HEK293 (cell line): ENCODE measurements around the gene PRR16.

Source experiments
- CTCF ChIA-PET: fragments of 350-600 bp; formaldehyde crosslinking; extraction: SDS; loops from one replicate; lab custom pipeline; 2021; ENCODE audit warnings: antibody characterized with exemption; lab: Yijun Ruan, JAX
- POLR2A ChIA-PET: fragments of 300-600 bp; formaldehyde crosslinking; extraction: SDS; loops from one replicate; lab custom pipeline; 2020; ENCODE audit warnings: antibody characterized with exemption, inconsistent platforms; lab: Yijun Ruan, JAX
- H3K27ac ChIP-seq: fragments of 200-500 bp; sonication (Bioruptor generic); 2 replicates; pipeline ENCODE4 v1.5.1; 2014; ENCODE audit warnings: low read depth, low read length, control low read depth, inconsistent platforms; ENCODE audit errors: extremely low read depth
- H3K36me3 ChIP-seq, 2 experiments: fragments of 200-500 bp in 1 of 2; sonication (Bioruptor generic) in 1 of 2; 1 replicate in 1 of 2; 2 replicates in 1 of 2; pipeline ENCODE4 v1.5.1; 2014 to 2017; ENCODE audit warnings: inconsistent platforms in 2 of 2, low read length in 2 of 2; ENCODE audit not compliant: control insufficient read depth in 2 of 2, insufficient read depth in 1 of 2
- H3K4me1 ChIP-seq: fragments of 200-500 bp; sonication (Bioruptor generic); 2 replicates; pipeline ENCODE4 v1.5.1; 2014; ENCODE audit warnings: mild to moderate bottlenecking, low read length, inconsistent platforms; ENCODE audit not compliant: control insufficient read depth, insufficient read depth
- H3K4me3 ChIP-seq: 2 replicates; pipeline ENCODE4 v1.5.1; 2011; ENCODE audit warnings: low read depth, mild to moderate bottlenecking, control low read depth, low read length, moderate library complexity
- H3K9me3 ChIP-seq: fragments of 200-500 bp; sonication (Bioruptor generic); 2 replicates; pipeline ENCODE4 v1.5.1; 2014; ENCODE audit warnings: low read depth, low read length, inconsistent platforms; ENCODE audit not compliant: control insufficient read depth, insufficient read depth
- AEBP2 ChIP-seq: fragments of 450-650 bp; formaldehyde crosslinking; IDR thresholded peaks from 2 replicates; pipeline ENCODE4 v1.5.1; 2016; ENCODE audit warnings: missing biosample characterization, missing genetic modification characterization, borderline replicate concordance
- BCL11A ChIP-seq: fragments of 450-650 bp; formaldehyde crosslinking; IDR thresholded peaks from 2 replicates; pipeline ENCODE4 v1.5.1; 2016; ENCODE audit warnings: low read depth, missing biosample characterization, missing genetic modification characterization
- GFI1B ChIP-seq: fragments of 450-650 bp; formaldehyde crosslinking; IDR thresholded peaks from 2 replicates; pipeline ENCODE4 v1.5.1; 2016; ENCODE audit warnings: missing biosample characterization, missing genetic modification characterization
- GLI4 ChIP-seq: fragments of 450-650 bp; formaldehyde crosslinking; IDR thresholded peaks from 2 replicates; pipeline ENCODE4 v1.5.1; 2016; ENCODE audit warnings: missing biosample characterization, missing genetic modification characterization
- HOXA7 ChIP-seq: sonication (generic); formaldehyde crosslinking; IDR thresholded peaks from 2 replicates; pipeline ENCODE4 v1.8.1; 2022; ENCODE audit warnings: missing genetic modification reagents, borderline replicate concordance
- IKZF3 ChIP-seq: fragments of 450-650 bp; IDR thresholded peaks from 2 replicates; pipeline ENCODE4 v1.5.0; 2018; ENCODE audit warnings: missing biosample characterization, mild to moderate bottlenecking, missing genetic modification characterization, moderate library complexity
- KLF16 ChIP-seq: fragments of 450-650 bp; formaldehyde crosslinking; IDR thresholded peaks from 2 replicates; pipeline ENCODE4 v1.5.1; 2017; ENCODE audit warnings: missing biosample characterization, missing genetic modification characterization
- KLF7 ChIP-seq: fragments of 450-650 bp; formaldehyde crosslinking; IDR thresholded peaks from 2 replicates; pipeline ENCODE4 v1.5.1; 2016; ENCODE audit warnings: missing biosample characterization, missing genetic modification characterization, borderline replicate concordance
- MEIS1 ChIP-seq: sonication (generic); formaldehyde crosslinking; IDR thresholded peaks from 2 replicates; pipeline ENCODE4 v1.8.1; 2022; ENCODE audit warnings: missing genetic modification reagents, mild to moderate bottlenecking, borderline replicate concordance
- MZF1 ChIP-seq: fragments of 450-650 bp; formaldehyde crosslinking; IDR thresholded peaks from 2 replicates; pipeline ENCODE4 v1.5.1; 2017; ENCODE audit warnings: missing biosample characterization, missing genetic modification characterization, borderline replicate concordance
- OSR2 ChIP-seq: fragments of 450-650 bp; formaldehyde crosslinking; IDR thresholded peaks from 2 replicates; pipeline ENCODE4 v1.5.1; 2016; ENCODE audit warnings: missing biosample characterization, missing genetic modification characterization
- PRDM6 ChIP-seq: fragments of 450-650 bp; formaldehyde crosslinking; IDR thresholded peaks from 2 replicates; pipeline ENCODE4 v1.5.1; 2017; ENCODE audit warnings: missing biosample characterization, missing genetic modification characterization
- RBAK ChIP-seq: fragments of 450-650 bp; formaldehyde crosslinking; IDR thresholded peaks from 2 replicates; pipeline ENCODE4 v1.5.1; 2016; ENCODE audit warnings: missing biosample characterization, missing genetic modification characterization
- REPIN1 ChIP-seq: fragments of 450-650 bp; formaldehyde crosslinking; IDR thresholded peaks from 2 replicates; pipeline ENCODE4 v1.5.1; 2017; ENCODE audit warnings: missing biosample characterization, missing genetic modification characterization, low read depth
- ZBTB17 ChIP-seq: fragments of 450-650 bp; formaldehyde crosslinking; IDR thresholded peaks from 2 replicates; pipeline ENCODE4 v1.5.1; 2016; ENCODE audit warnings: missing biosample characterization, missing genetic modification characterization
- ZBTB44 ChIP-seq: fragments of 450-650 bp; IDR thresholded peaks from 2 replicates; pipeline ENCODE4 v1.5.1; 2018; ENCODE audit warnings: missing biosample characterization, mild to moderate bottlenecking, missing genetic modification characterization
- ZBTB8A ChIP-seq: fragments of 450-650 bp; formaldehyde crosslinking; IDR thresholded peaks from 2 replicates; pipeline ENCODE4 v1.5.1; 2016; ENCODE audit warnings: missing biosample characterization, missing genetic modification characterization
- ZNF146 ChIP-seq: fragments of 450-650 bp; formaldehyde crosslinking; IDR thresholded peaks from 2 replicates; pipeline ENCODE4 v1.5.1; 2016; ENCODE audit warnings: missing biosample characterization, missing genetic modification characterization
- ZNF148 ChIP-seq: fragments of 450-650 bp; formaldehyde crosslinking; IDR thresholded peaks from 2 replicates; pipeline ENCODE4 v1.5.0; 2017; ENCODE audit warnings: missing biosample characterization, missing genetic modification characterization, borderline replicate concordance
- ZNF24 ChIP-seq: fragments of 450-650 bp; formaldehyde crosslinking; IDR thresholded peaks from 2 replicates; pipeline ENCODE4 v1.5.1; 2016; ENCODE audit warnings: missing biosample characterization, missing genetic modification characterization
- ZNF302 ChIP-seq: fragments of 450-650 bp; formaldehyde crosslinking; IDR thresholded peaks from 2 replicates; pipeline ENCODE4 v1.5.1; 2016; ENCODE audit warnings: missing biosample characterization, missing genetic modification characterization, low read depth
- ZNF514 ChIP-seq: fragments of 450-650 bp; formaldehyde crosslinking; IDR thresholded peaks from 2 replicates; pipeline ENCODE4 v1.5.1; 2016; ENCODE audit warnings: missing biosample characterization, missing genetic modification characterization
- ZNF548 ChIP-seq: fragments of 450-650 bp; formaldehyde crosslinking; IDR thresholded peaks from 2 replicates; pipeline ENCODE4 v1.5.1; 2016; ENCODE audit warnings: missing biosample characterization, missing genetic modification characterization
- ZNF670 ChIP-seq: fragments of 450-650 bp; formaldehyde crosslinking; IDR thresholded peaks from 2 replicates; pipeline ENCODE4 v1.5.1; 2016; ENCODE audit warnings: missing biosample characterization, missing genetic modification characterization, low read depth
- ZNF776 ChIP-seq: fragments of 450-650 bp; formaldehyde crosslinking; IDR thresholded peaks from 2 replicates; pipeline ENCODE4 v1.5.0; 2017; ENCODE audit warnings: missing biosample characterization, missing genetic modification characterization, borderline replicate concordance
- ZNF791 ChIP-seq: fragments of 450-650 bp; formaldehyde crosslinking; IDR thresholded peaks from 2 replicates; pipeline ENCODE4 v1.5.1; 2016; ENCODE audit warnings: missing biosample characterization, missing genetic modification characterization

The PRR16 gene

GRCh38 chr5:120683580-120683979, 219.5 kb downstream of the PRR16 start:
- no peaks in the 10 kb centered on the region for H3K9me3 ChIP-seq
- no peak for TF ChIP-seq OSR2 (tag by site-specific recombination)
- no peak for TF ChIP-seq ZNF24 (tag by site-specific recombination)
- TF ChIP-seq ZBTB8A = no peak
- no peak for TF ChIP-seq GFI1B (tag by site-specific recombination)
- no peak for TF ChIP-seq ZNF776 (tag by site-specific recombination)
- no peak for TF ChIP-seq MEIS1 (CRISPR knock-in tag)
- TF ChIP-seq BCL11A (tag by site-specific recombination) = no peak
- ChIA-PET CTCF (interaction anchor here (1.2 kb wide), 1 partner anchor 9 kb away, joined by 4 read pairs; no protein-coding TSS in a partner anchor), POLR2A (no interaction called here)
- H3K4me3 ChIP-seq = no peak overlapping the region
- H3K27ac ChIP-seq = no peak overlapping the region
- no peaks in the 10 kb centered on the region for H3K36me3 ChIP-seq
- no peaks in the 10 kb centered on the region for H3K4me1 ChIP-seq

GRCh38 chr5:120684213-120684612, 220.1 kb downstream of the PRR16 start:
- Histone ChIP-seq H3K4me1 (no peaks in the 10 kb centered on the region), H3K27ac (no peak overlapping the region), H3K4me3 (no peak overlapping the region), H3K9me3 (no peaks in the 10 kb centered on the region), H3K36me3 (no peaks in the 10 kb centered on the region)
- TF ChIP-seq ZNF514 (tag by site-specific recombination) (no peak), ZNF302 (tag by site-specific recombination) (no peak), HOXA7 (no peak), ZNF148 (tag by site-specific recombination) (no peak), ZNF670 (no peak), KLF7 (tag by site-specific recombination) (no peak), ZNF146 (tag by site-specific recombination) (no peak), AEBP2 (tag by site-specific recombination) (no peak), RBAK (tag by site-specific recombination) (no peak), ZNF791 (tag by site-specific recombination) (no peak), GLI4 (tag by site-specific recombination) (no peak), KLF16 (tag by site-specific recombination) (no peak)
- ChIA-PET CTCF (interaction anchor here (1.2 kb wide), 1 partner anchor 10 kb away, joined by 4 read pairs; no protein-coding TSS in a partner anchor), POLR2A (no interaction called here)

- ChIA-PET CTCF (no interaction called here), POLR2A (no interaction called here)
- no peaks in the 10 kb centered on the region for H3K9me3 ChIP-seq
- no peaks in the 10 kb centered on the region for H3K4me1 ChIP-seq
- no peak overlapping the region for H3K27ac ChIP-seq
- H3K4me3 ChIP-seq = no peak overlapping the region
- H3K36me3 ChIP-seq = no peaks in the 10 kb centered on the region
- TF ChIP-seq REPIN1 = no peak
- TF ChIP-seq ZNF302 (tag by site-specific recombination) = no peak
- TF ChIP-seq ZBTB44 (tag by site-specific recombination) = no peak
- no peak for TF ChIP-seq ZBTB17 (tag by site-specific recombination)
- TF ChIP-seq ZNF548 (tag by site-specific recombination) = no peak
- TF ChIP-seq MZF1 = no peak
- no peak for TF ChIP-seq PRDM6 (tag by site-specific recombination)
- no peak for TF ChIP-seq IKZF3 (tag by site-specific recombination)
These were observed 220.8 kb downstream of the PRR16 start for GRCh38 chr5:120684749-120685415.
